ENCODE results near the gene PARP15.

PARP15 gene

GRCh38 chr3:122620399-122620798 is 42.9 kb downstream of the PARP15 start:
- H3K23ac ChIP-seq (ENCODE audit: low read length) = no peak overlapping the region
- no peaks in the 10 kb centered on the region for H3K9me3 ChIP-seq (ENCODE audit: insufficient read depth, low read depth, low read length)
- no peak overlapping the region for H3K14ac ChIP-seq (ENCODE audit: low read length)
- no peaks in the 10 kb centered on the region for H3K79me2 ChIP-seq (ENCODE audit: control insufficient read depth, insufficient read depth, low read length, poor library complexity)
- H4K12ac ChIP-seq (ENCODE audit: low read depth, low read length) = no peak overlapping the region
- no peak overlapping the region for H3K27ac ChIP-seq (ENCODE audit: low read depth, low read length)
- H2AFZ ChIP-seq (ENCODE audit: insufficient read depth, low read length, poor library complexity) = no peak overlapping the region
- no peak overlapping the region for H3K18ac ChIP-seq (ENCODE audit: low read length)
- no peak overlapping the region for H3K4me3 ChIP-seq (ENCODE audit: low read depth, low read length)
- no peak overlapping the region for H2BK12ac ChIP-seq (ENCODE audit: low read length)
- H3K4ac ChIP-seq (ENCODE audit: low read depth, low read length) = no peak overlapping the region
- no peak for DNase-seq
- H3K79me1 ChIP-seq (ENCODE audit: low read length) = no peaks in the 10 kb centered on the region
- H3K27me3 ChIP-seq (ENCODE audit: insufficient read depth, low read length) = no peaks in the 10 kb centered on the region
- H2BK5ac ChIP-seq (ENCODE audit: low read depth, low read length, poor library complexity) = no peak overlapping the region
- H3K4me1 ChIP-seq (ENCODE audit: control insufficient read depth in 1 of 2, insufficient read depth in 2 of 2, low read length in 2 of 2) = no peaks in the 10 kb centered on the region
- H2AK5ac ChIP-seq (ENCODE audit: low read length) = no peak overlapping the region
- H3K36me3 ChIP-seq (ENCODE audit: control insufficient read depth in 1 of 2, insufficient read depth in 2 of 2, low read length in 2 of 2) = no peaks in the 10 kb centered on the region
- no peak overlapping the region for H3K4me2 ChIP-seq (ENCODE audit: low read length)
- H3K9ac ChIP-seq (ENCODE audit: low read length) = no peak overlapping the region
- no peak overlapping the region for H2BK120ac ChIP-seq (ENCODE audit: insufficient read depth, low read length, poor library complexity)
- no CpG with 5 or more reads among the region's 4 CpGs for WGBS (ENCODE audit: extremely low coverage, insufficient coverage, insufficient read length)
- H4K91ac ChIP-seq (ENCODE audit: low read depth, low read length) = no peak overlapping the region
- no peak overlapping the region for H4K8ac ChIP-seq (ENCODE audit: low read depth, low read length)

- no peak overlapping the region for H3K9ac ChIP-seq (ENCODE audit: low read length)
- H3K14ac ChIP-seq (ENCODE audit: low read length) = no peak overlapping the region
- H4K91ac ChIP-seq (ENCODE audit: low read depth, low read length) = no peak overlapping the region
- no peak overlapping the region for H3K27ac ChIP-seq (ENCODE audit: low read depth, low read length)
- H3K9me3 ChIP-seq (ENCODE audit: insufficient read depth, low read depth, low read length) = no peaks in the 10 kb centered on the region
- no peak overlapping the region for H2BK120ac ChIP-seq (ENCODE audit: insufficient read depth, low read length, poor library complexity)
- H3K4me1 ChIP-seq (ENCODE audit: control insufficient read depth in 1 of 2, insufficient read depth in 2 of 2, low read length in 2 of 2) = no peaks in the 10 kb centered on the region
- no peak overlapping the region for H3K4ac ChIP-seq (ENCODE audit: low read depth, low read length)
- H3K27me3 ChIP-seq (ENCODE audit: insufficient read depth, low read length) = no peaks in the 10 kb centered on the region
- no peak overlapping the region for H3K4me3 ChIP-seq (ENCODE audit: low read depth, low read length)
- WGBS (ENCODE audit: extremely low coverage, insufficient coverage, insufficient read length) = no CpG with 5 or more reads among the region's 3 CpGs
- H3K23ac ChIP-seq (ENCODE audit: low read length) = no peak overlapping the region
- no peak overlapping the region for H2AK5ac ChIP-seq (ENCODE audit: low read length)
- no peaks in the 10 kb centered on the region for H3K36me3 ChIP-seq (ENCODE audit: control insufficient read depth in 1 of 2, insufficient read depth in 2 of 2, low read length in 2 of 2)
- H3K79me1 ChIP-seq (ENCODE audit: low read length) = no peaks in the 10 kb centered on the region
- H3K18ac ChIP-seq (ENCODE audit: low read length) = no peak overlapping the region
- no peak overlapping the region for H4K12ac ChIP-seq (ENCODE audit: low read depth, low read length)
- DNase-seq = no peak
- no peak overlapping the region for H4K8ac ChIP-seq (ENCODE audit: low read depth, low read length)
- H3K4me2 ChIP-seq (ENCODE audit: low read length) = no peak overlapping the region
- no peak overlapping the region for H2AFZ ChIP-seq (ENCODE audit: insufficient read depth, low read length, poor library complexity)
- no peak overlapping the region for H2BK12ac ChIP-seq (ENCODE audit: low read length)
- H2BK5ac ChIP-seq (ENCODE audit: low read depth, low read length, poor library complexity) = no peak overlapping the region
- H3K79me2 ChIP-seq (ENCODE audit: control insufficient read depth, insufficient read depth, low read length, poor library complexity) = no peaks in the 10 kb centered on the region
Measured at GRCh38 chr3:122621112-122621511, 43.7 kb downstream of the PARP15 start.

DNA sequence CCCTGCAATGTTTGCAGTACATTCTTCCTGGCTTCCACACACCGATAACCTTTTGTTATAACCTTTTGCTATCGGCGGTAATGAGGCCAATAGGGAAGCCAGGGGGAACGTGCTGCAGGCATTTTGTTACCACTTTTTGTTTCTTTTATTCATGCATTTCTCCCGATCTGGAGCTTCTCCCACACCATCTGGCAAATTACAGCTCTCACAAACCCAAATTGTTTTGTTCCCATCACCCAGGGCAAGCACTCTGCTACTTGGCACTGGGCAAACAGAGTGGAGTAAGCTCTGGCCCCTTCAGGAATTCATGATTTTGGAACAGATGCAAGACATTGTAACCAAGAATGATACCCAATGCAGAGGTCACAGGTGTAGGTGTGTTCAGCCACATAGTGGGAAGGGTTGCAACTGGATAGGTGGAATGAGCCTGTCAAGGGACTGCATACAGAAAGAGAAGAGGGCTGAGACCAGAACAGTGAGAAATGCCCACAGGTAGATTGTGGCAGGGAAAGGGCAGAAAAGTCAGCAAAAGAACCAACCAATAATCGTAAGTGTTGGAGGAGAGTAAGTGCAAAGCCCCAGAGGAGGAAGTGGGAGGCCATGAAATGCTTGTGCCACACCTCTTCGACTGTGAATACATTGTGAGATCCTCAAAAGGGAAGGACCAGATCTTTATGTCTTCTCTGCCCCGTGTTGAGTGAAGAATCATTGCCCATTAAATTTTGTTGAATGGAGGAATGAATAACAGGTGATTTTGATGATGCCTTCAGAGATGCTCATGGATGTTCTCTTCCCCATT is 45.8 kb downstream of the PARP15 start:
- Histone ChIP-seq H3K79me2 (ENCODE audit: control insufficient read depth, insufficient read depth, low read length, poor library complexity) (no peaks in the 10 kb centered on the region), H3K4me1 (ENCODE audit: control insufficient read depth in 1 of 2, insufficient read depth in 2 of 2, low read length in 2 of 2) (peaks cover 0 to 3% of the 10 kb centered on the region in 2 experiments), H3K4me2 (ENCODE audit: low read length) (no peak overlapping the region), H3K36me3 (ENCODE audit: control insufficient read depth in 1 of 2, insufficient read depth in 2 of 2, low read length in 2 of 2) (no peaks in the 10 kb centered on the region), H3K9me3 (ENCODE audit: insufficient read depth, low read depth, low read length) (no peaks in the 10 kb centered on the region), H4K8ac (ENCODE audit: low read depth, low read length) (no peak overlapping the region), H3K27me3 (ENCODE audit: insufficient read depth, low read length) (no peaks in the 10 kb centered on the region), H4K91ac (ENCODE audit: low read depth, low read length) (no peak overlapping the region), H2AFZ (ENCODE audit: insufficient read depth, low read length, poor library complexity) (no peak overlapping the region), H3K27ac (ENCODE audit: low read depth, low read length) (no peak overlapping the region), H2BK12ac (ENCODE audit: low read length) (no peak overlapping the region), H4K12ac (ENCODE audit: low read depth, low read length) (no peak overlapping the region), H3K14ac (ENCODE audit: low read length) (no peak overlapping the region), H3K4ac (ENCODE audit: low read depth, low read length) (no peak overlapping the region), H3K9ac (ENCODE audit: low read length) (no peak overlapping the region), H2AK5ac (ENCODE audit: low read length) (no peak overlapping the region), H3K18ac (ENCODE audit: low read length) (no peak overlapping the region), H3K4me3 (ENCODE audit: low read depth, low read length) (no peak overlapping the region), H3K79me1 (ENCODE audit: low read length) (no peaks in the 10 kb centered on the region), H2BK5ac (ENCODE audit: low read depth, low read length, poor library complexity) (no peak overlapping the region), H3K23ac (ENCODE audit: low read length) (no peak overlapping the region), H2BK120ac (ENCODE audit: insufficient read depth, low read length, poor library complexity) (no peak overlapping the region)
- WGBS (ENCODE audit: extremely low coverage, insufficient coverage, insufficient read length) = no CpG with 5 or more reads among the region's 8 CpGs
- no peak for DNase-seq

GRCh38 chr3:122626515-122627180 is 49.2 kb downstream of the PARP15 start:
- H4K8ac ChIP-seq (ENCODE audit: low read depth, low read length) = no peak overlapping the region
- H3K36me3 ChIP-seq (ENCODE audit: control insufficient read depth in 1 of 2, insufficient read depth in 2 of 2, low read length in 2 of 2) = no peaks in the 10 kb centered on the region
- H4K12ac ChIP-seq (ENCODE audit: low read depth, low read length) = no peak overlapping the region
- peaks cover 3 to 4% of the 10 kb centered on the region in 2 experiments for H3K4me1 ChIP-seq (ENCODE audit: control insufficient read depth in 1 of 2, insufficient read depth in 2 of 2, low read length in 2 of 2)
- no peak overlapping the region for H4K91ac ChIP-seq (ENCODE audit: low read depth, low read length)
- no peak for DNase-seq
- no peaks in the 10 kb centered on the region for H3K79me1 ChIP-seq (ENCODE audit: low read length)
- H2BK5ac ChIP-seq (ENCODE audit: low read depth, low read length, poor library complexity) = no peak overlapping the region
- H2BK12ac ChIP-seq (ENCODE audit: low read length) = no peak overlapping the region
- H3K27me3 ChIP-seq (ENCODE audit: insufficient read depth, low read length) = no peaks in the 10 kb centered on the region
- H3K4me3 ChIP-seq (ENCODE audit: low read depth, low read length) = no peak overlapping the region
- H3K9ac ChIP-seq (ENCODE audit: low read length) = no peak overlapping the region
- H3K14ac ChIP-seq (ENCODE audit: low read length) = no peak overlapping the region
- no peak overlapping the region for H2AK5ac ChIP-seq (ENCODE audit: low read length)
- H3K9me3 ChIP-seq (ENCODE audit: insufficient read depth, low read depth, low read length) = no peaks in the 10 kb centered on the region
- H2BK120ac ChIP-seq (ENCODE audit: insufficient read depth, low read length, poor library complexity) = no peak overlapping the region
- no peak overlapping the region for H3K18ac ChIP-seq (ENCODE audit: low read length)
- H3K4ac ChIP-seq (ENCODE audit: low read depth, low read length) = no peak overlapping the region
- no peak overlapping the region for H3K4me2 ChIP-seq (ENCODE audit: low read length)
- no peak overlapping the region for H3K27ac ChIP-seq (ENCODE audit: low read depth, low read length)
- H2AFZ ChIP-seq (ENCODE audit: insufficient read depth, low read length, poor library complexity) = no peak overlapping the region
- no peak overlapping the region for H3K23ac ChIP-seq (ENCODE audit: low read length)
- no CpG with 5 or more reads among the region's 6 CpGs for WGBS (ENCODE audit: extremely low coverage, insufficient coverage, insufficient read length)
- H3K79me2 ChIP-seq (ENCODE audit: control insufficient read depth, insufficient read depth, low read length, poor library complexity) = no peaks in the 10 kb centered on the region
